ENCODE measurements around the gene PRR30. TPM values are rescaled to one million over a fixed set of nuclear protein-coding genes. Genes with fewer than 3 reads are reported as not detected.

Gene PRR30
- total and polyA plus RNA-seq, 2 donors (not counting 3 experiments of a cell fraction or from before 2014, with no cell fraction given) = not detected

DNA sequence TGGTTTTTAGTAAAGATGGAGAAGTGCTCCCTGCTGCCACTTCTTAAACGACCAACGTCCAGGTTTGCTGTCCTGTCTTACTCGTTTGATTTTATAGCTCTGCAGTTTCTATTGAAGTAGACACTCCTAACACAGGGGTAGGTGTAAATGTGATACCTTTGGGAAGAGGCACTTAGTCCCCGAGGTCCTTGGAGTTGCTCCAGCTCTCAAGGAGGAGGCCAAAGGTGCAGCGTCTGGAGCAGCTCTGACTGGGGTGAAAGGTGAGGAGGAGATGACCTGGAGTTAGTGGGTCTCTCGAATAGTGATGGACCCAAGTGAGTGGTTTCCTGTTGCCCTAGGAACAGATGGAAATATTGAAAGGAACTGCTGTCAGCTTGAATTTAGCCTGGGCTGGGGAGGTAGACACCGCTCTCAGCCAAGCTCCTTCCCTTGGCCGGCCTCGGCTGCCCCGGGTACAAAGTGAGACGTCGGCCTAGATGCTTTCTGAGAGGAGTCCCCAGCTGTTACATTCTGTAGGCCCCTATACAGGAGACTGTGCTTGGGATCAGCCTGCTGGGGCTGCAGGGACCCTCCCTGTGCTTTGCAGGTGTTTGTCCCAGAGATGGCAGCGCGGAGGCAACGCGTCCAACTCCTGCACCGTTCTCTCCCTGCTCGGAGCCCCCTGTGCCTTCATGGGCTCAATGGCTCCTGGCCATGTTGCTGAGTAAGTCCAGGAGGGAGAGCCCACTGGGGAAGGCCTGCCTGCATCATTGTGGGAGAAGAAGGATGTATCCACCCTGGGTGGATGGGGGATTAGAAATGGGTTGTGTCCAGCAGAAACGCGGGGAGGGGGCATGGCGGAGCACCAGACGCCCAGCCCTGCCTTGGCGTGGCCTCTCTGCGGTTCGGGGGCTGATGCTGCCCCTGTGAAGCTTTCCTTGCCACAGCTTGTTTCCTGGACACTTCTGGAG lies 47.2 kb downstream of the PRR30 start:
- FAIRE-seq (no peak), DNase-seq (ENCODE audit: low read depth, low spot score) (no peak)
- intact Hi-C loops (cut with micrococcal nuclease) (no loop called here), dilution Hi-C loops (cut with MboI; ENCODE audit: extremely low pct_ligation_motif_present, low sequenced_read_pairs) (no loop called here)
- H2AFZ ChIP-seq (ENCODE audit: low read depth, low read length) = no peak overlapping the region
- peaks cover under 1% of the 10 kb centered on the region for H3K4me1 ChIP-seq (ENCODE audit: control insufficient read depth, extremely low read depth, insufficient read depth, low read length)
- ChIA-PET CTCF (interaction anchor here (1.1 to 1.7 kb wide), 3 partner anchors 8 to 246 kb away, joined by 3 to 5 read pairs (median 3); no protein-coding TSS in a partner anchor), POLR2A (no interaction called here)
- H3K4me3 ChIP-seq (replicated peaks in 1 of 3; ENCODE audit: insufficient read depth in 1 of 3, low read depth in 1 of 3, low read length in 3 of 3) = no peak overlapping the region
- H3K9ac ChIP-seq (replicated peaks; ENCODE audit: extremely low read depth, insufficient read depth, low read length) = no peak overlapping the region
- no peaks in the 10 kb centered on the region for H3K36me3 ChIP-seq (ENCODE audit: control insufficient read depth in 2 of 2, extremely low read depth in 1 of 2, insufficient read depth in 2 of 2, low read length in 2 of 2)
- no peaks in the 10 kb centered on the region for H3K9me3 ChIP-seq (replicated peaks; ENCODE audit: control insufficient read depth, insufficient read depth, low read length)
- no peaks in the 10 kb centered on the region for H3K27me3 ChIP-seq (ENCODE audit: control insufficient read depth in 2 of 2, insufficient read depth in 2 of 2, low read length in 2 of 2)
- H3K4me2 ChIP-seq (ENCODE audit: insufficient read depth, low read length) = no peak overlapping the region
- H3K79me2 ChIP-seq (ENCODE audit: control insufficient read depth, insufficient read depth, low read length) = no peaks in the 10 kb centered on the region
- BruUV-seq (replicated peaks) = no TSS peak
- H4K20me1 ChIP-seq (replicated peaks; ENCODE audit: control insufficient read depth, extremely low read depth, insufficient read depth, low read length) = no peaks in the 10 kb centered on the region
- no peaks in the 10 kb centered on the region for H3K9me1 ChIP-seq (replicated peaks; ENCODE audit: control insufficient read depth, extremely low read depth, insufficient read depth, low read length)
- no peak overlapping the region for H3K27ac ChIP-seq (ENCODE audit: insufficient read depth, low read depth, low read length)
- no peak for TF ChIP-seq POLR2AphosphoS5 (IDR thresholded peaks at IDR 0.05; ENCODE audit: insufficient read depth, low read depth, low read length)
- TF ChIP-seq, protein P1, sequence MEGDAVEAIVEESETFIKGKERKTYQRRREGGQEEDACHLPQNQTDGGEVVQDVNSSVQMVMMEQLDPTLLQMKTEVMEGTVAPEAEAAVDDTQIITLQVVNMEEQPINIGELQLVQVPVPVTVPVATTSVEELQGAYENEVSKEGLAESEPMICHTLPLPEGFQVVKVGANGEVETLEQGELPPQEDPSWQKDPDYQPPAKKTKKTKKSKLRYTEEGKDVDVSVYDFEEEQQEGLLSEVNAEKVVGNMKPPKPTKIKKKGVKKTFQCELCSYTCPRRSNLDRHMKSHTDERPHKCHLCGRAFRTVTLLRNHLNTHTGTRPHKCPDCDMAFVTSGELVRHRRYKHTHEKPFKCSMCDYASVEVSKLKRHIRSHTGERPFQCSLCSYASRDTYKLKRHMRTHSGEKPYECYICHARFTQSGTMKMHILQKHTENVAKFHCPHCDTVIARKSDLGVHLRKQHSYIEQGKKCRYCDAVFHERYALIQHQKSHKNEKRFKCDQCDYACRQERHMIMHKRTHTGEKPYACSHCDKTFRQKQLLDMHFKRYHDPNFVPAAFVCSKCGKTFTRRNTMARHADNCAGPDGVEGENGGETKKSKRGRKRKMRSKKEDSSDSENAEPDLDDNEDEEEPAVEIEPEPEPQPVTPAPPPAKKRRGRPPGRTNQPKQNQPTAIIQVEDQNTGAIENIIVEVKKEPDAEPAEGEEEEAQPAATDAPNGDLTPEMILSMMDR (IDR thresholded peaks at IDR 0.05; ENCODE audit: extremely low read depth in 1 of 2, insufficient read depth in 1 of 2, low read depth in 1 of 2, low read length in 2 of 2) = no peak
- TF ChIP-seq FOS (IDR thresholded peaks at IDR 0.05; ENCODE audit: borderline replicate concordance, insufficient read depth, low read length) = no peak
- TF ChIP-seq MYC (IDR thresholded peaks at IDR 0.05; ENCODE audit: low read depth, low read length) = no peak
- no peak for TF ChIP-seq JUN (IDR thresholded peaks at IDR 0.05; ENCODE audit: borderline replicate concordance, insufficient read depth, insufficient read length, low read depth)
- TF ChIP-seq GATA2 (IDR thresholded peaks at IDR 0.05; ENCODE audit: insufficient read depth, insufficient read length, low read depth, low read length) = no peak

Data from endothelial cell of umbilical vein (primary cell).